Adrenal gland (tissue), 12 donors: Measurements from ENCODE around the gene PAX5. TPM values are rescaled to one million over a fixed set of nuclear protein-coding genes. Genes with fewer than 3 reads are reported as not detected.

Experiments
- DNase-seq, 7 donors: peaks; one replicate each; pipeline ENCODE4 v3.0.0-alpha.2; 2019 to 2020
- H3K27ac ChIP-seq, 5 donors: fragments of 200-600 bp; sonication (generic) in 4 of 5; 1 replicate in 3 of 5; 2 replicates in 2 of 5; pipeline versions ENCODE4 v1.5.1 to v1.8.0; 2016 to 2020; ENCODE audit warnings: mild to moderate bottlenecking in 1 of 5
- H3K27me3 ChIP-seq: fragments of 200-600 bp; 2 replicates; pipeline ENCODE4 v1.8.0; 2021
- H3K36me3 ChIP-seq, 2 donors: fragments of 200-600 bp; replicated peaks in 1 of 2; 1 replicate in 1 of 2; 2 replicates in 1 of 2; pipeline versions ENCODE4 v1.5.1 to v1.8.0; 2018 to 2022
- H3K4me1 ChIP-seq, 2 donors: fragments of 200-600 bp; replicated peaks in 1 of 2; 1 replicate in 1 of 2; 2 replicates in 1 of 2; pipeline versions ENCODE4 v1.5.1 to v1.8.0; 2018 to 2021
- H3K4me3 ChIP-seq, 4 donors: fragments of 200-600 bp; sonication (generic) in 3 of 4; one replicate each; pipeline ENCODE4 v1.5.1; 2016 to 2018
- H3K9me3 ChIP-seq, 3 donors: fragments of 200-600 bp; sonication (generic) in 1 of 3; replicated peaks in 1 of 3; 1 replicate in 2 of 3; 2 replicates in 1 of 3; pipeline versions ENCODE4 v1.5.1 to v1.8.0; 2016 to 2021
- POLR2A ChIP-seq, 2 donors: fragments of 450-650 bp; IDR thresholded peaks; one replicate each; pipeline ENCODE4 v1.6.1; 2017; ENCODE audit warnings: antibody characterized with exemption in 2 of 2, mild to moderate bottlenecking in 2 of 2, moderate library complexity in 1 of 2
- WGBS, 4 donors: extraction: QIAGEN DNeasy Blood & Tissue Kit in 2 of 4; methylation state at CpG; one replicate each; pipeline versions ENCODE4 v1.1.5 to v1.1.7; 2013 to 2017; 5-methylcytosine and 5-hydroxymethylcytosine counted together
- intact Hi-C, 2 donors: fragments of 100-400 bp; cut with DNase I; formaldehyde crosslinking; loops; one replicate each; pipeline versions ENCODE4 v1.14.1 to v1.15.0; 2022 to 2023
- polyA plus RNA-seq, 3 donors: library from polyadenylated mRNA; stranded (reverse); fragments of 200-250 nt in 2 of 3; fragments of 350-450 nt in 1 of 3; fragmentation: Illumina TruSeq in 1 of 3; extraction: RNeasy Lipid Tissue Mini Kit (QIAGEN cat#74804) in 1 of 3; gene quantifications; one replicate each; pipeline ENCODE4 v1.2.3, GENCODE V29; 2013 to 2014
- total RNA-seq, 9 donors: library from RNA; depleted of rRNA in 4 of 9; stranded (reverse); fragments of >200 nt in 4 of 9; fragments of 120-200 nt in 1 of 9; fragmentation: NEBNext Ultra II Directional in 1 of 9; extraction: Animal tissue kit (Norgen Biotek cat#: 25700) in 1 of 9; gene quantifications; one replicate each; pipeline versions ENCODE4 v1.1.0 to v1.2.4, GENCODE V29; 2013 to 2023
- TF ChIP-seq, protein P1 (sequence below), 6 experiments: fragments of 450-650 bp in 4 of 6; fragments of 200-600 bp in 2 of 6; sonication (generic) in 1 of 6; IDR thresholded peaks; 1 replicate in 5 of 6; 2 replicates in 1 of 6; pipeline versions ENCODE4 v1.5.1 to v1.8.0; 2016 to 2021; ENCODE audit warnings: antibody characterized with exemption in 6 of 6, mild to moderate bottlenecking in 2 of 6, moderate library complexity in 1 of 6
- donor health status: healthy with polysubstance abuse.
- donor health status: Bipolar disorder and iron deficiency.
- donor health status: DM: yes; HTN: yes; CAD: no.
- donor health status: DM: no; HTN: no; CAD: no.
- donor health status: DM: no; HTN: no; CAD: no.
- donor health status: DM: yes; HTN: yes; CAD: no.

The PAX5 gene
- total and polyA plus RNA-seq, 12 donors: under 0.01 to 0.22 (median 0.09) TPM; not detected in 6

DNA sequence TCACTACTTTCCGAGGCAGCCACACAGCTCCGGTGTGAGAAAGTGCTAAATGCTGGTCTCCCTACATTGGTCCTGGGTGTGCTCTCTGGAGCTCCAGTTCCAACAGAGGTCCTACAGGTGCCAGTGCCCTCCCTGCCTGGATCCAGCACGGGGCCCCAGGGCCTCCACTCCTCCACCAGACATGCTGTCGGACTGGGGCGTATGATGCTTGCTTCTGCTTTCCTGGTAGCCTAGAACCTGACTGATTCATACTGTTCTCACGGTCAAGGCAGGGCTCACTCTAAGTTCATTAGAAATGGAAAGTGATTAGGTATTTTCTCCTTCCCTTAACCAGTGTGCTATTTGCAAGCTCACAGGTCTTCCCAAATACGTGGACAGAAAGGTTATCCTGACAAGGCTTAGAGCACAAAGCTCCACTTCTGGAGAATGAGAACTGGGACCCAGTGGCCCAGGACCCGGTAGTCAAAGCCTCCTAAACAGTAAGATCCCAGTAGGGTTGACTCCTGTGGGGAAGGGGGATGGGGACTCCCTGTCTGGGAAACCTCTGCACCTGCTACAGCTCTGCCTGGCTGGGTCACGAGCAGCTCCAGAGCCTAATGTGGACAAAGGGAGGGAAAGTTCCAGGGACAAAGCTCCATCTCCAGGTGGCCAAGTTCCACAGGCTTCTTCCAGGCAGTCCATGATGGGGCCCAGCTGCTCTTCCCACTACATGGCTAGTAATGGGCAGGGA, 98.1 kb downstream of the PAX5 start:
- 83 to 88% (median 85%) methylated on average over 7 to 9 of the region's 9 CpGs for WGBS, 4 donors
- peak in 1 of 7 donors; percentile 27 for DNase-seq
- Histone ChIP-seq H3K4me1 (no peaks in the 10 kb centered on the region), H3K27ac (no peak overlapping the region), H3K27me3 (peaks cover 4% of the 10 kb centered on the region), H3K4me3 (no peak overlapping the region), H3K9me3 (no peaks in the 10 kb centered on the region), H3K36me3 (no peaks in the 10 kb centered on the region)
- intact Hi-C loops: no loop called here
- TF ChIP-seq, protein P1, sequence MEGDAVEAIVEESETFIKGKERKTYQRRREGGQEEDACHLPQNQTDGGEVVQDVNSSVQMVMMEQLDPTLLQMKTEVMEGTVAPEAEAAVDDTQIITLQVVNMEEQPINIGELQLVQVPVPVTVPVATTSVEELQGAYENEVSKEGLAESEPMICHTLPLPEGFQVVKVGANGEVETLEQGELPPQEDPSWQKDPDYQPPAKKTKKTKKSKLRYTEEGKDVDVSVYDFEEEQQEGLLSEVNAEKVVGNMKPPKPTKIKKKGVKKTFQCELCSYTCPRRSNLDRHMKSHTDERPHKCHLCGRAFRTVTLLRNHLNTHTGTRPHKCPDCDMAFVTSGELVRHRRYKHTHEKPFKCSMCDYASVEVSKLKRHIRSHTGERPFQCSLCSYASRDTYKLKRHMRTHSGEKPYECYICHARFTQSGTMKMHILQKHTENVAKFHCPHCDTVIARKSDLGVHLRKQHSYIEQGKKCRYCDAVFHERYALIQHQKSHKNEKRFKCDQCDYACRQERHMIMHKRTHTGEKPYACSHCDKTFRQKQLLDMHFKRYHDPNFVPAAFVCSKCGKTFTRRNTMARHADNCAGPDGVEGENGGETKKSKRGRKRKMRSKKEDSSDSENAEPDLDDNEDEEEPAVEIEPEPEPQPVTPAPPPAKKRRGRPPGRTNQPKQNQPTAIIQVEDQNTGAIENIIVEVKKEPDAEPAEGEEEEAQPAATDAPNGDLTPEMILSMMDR (IDR thresholded peaks at IDR 0.05): no peak
- TF ChIP-seq POLR2A (IDR thresholded peaks at IDR 0.05): no peak

DNA sequence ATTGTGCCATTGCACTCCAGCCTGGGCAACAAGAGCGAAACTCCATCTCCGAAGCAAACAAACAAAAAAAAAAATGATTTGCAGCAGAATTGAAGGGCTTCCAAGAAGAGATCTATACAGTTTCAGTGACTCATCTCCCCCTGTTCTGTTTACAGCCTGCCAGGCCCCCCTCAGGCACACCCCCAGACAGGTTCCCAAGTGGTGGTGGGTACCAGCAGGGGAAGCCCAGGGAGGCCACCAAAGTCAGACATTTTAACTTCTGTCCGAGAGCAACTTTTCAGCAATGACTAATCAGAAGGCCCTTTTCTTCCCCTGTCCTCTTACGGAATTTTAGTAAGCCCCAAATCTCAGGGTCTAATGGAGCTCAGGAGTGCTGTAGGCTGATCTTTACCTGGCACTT, 98.7 kb downstream of the PAX5 start:
- Histone ChIP-seq H3K4me1 (no peaks in the 10 kb centered on the region), H3K9me3 (no peaks in the 10 kb centered on the region), H3K4me3 (no peak overlapping the region), H3K27me3 (peaks cover 4% of the 10 kb centered on the region), H3K27ac (no peak overlapping the region), H3K36me3 (no peaks in the 10 kb centered on the region)
- TF ChIP-seq, protein P1 (IDR thresholded peaks at IDR 0.05): no peak
- no peak for TF ChIP-seq POLR2A (IDR thresholded peaks at IDR 0.05)
- intact Hi-C loops: no loop called here
- 80 to 93% (median 86%) methylated on average over 4 of the region's 4 CpGs for WGBS, 4 donors
- DNase-seq: peak in 1 of 7 donors; percentile 1

DNA sequence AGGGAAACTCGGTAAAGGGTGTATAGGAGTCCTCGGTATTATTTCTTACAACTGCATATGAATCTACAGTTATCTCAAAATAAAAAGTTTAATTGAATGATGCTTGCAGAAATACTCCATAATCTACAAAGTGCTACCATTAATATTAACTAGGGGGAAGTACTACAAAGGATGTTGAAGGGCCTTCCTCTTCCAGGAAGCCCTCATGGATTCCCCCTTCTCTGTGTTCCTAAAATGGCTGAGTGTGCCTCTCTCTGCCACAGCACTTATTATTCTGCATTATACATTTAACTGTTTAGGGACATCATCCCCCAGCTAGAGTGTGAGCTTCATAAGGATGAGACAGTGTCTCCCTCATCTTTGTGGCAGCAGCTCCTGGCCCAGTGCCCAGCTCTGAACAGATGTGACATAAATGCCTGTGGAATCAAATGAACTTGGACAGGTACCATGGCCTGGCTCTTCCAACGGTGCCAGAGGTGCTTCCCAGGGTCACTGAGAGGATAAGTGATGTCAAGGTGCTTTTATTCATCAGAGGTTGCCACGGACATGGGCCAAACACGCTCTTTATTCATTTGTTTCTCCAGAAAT, 99.5 kb downstream of the PAX5 start:
- no peaks in the 10 kb centered on the region for H3K36me3 ChIP-seq
- TF ChIP-seq, protein P1 (IDR thresholded peaks at IDR 0.05): no peak
- TF ChIP-seq POLR2A (IDR thresholded peaks at IDR 0.05): no peak
- DNase-seq: peak in 1 of 7 donors; percentile 35
- no peaks in the 10 kb centered on the region for H3K9me3 ChIP-seq
- intact Hi-C loops: no loop called here
- H3K27ac ChIP-seq: no peak overlapping the region
- 64 to 78% (median 71%) methylated on average over 5 of the region's 5 CpGs for WGBS, 4 donors
- no peak overlapping the region for H3K4me3 ChIP-seq
- H3K4me1 ChIP-seq: no peaks in the 10 kb centered on the region
- H3K27me3 ChIP-seq: peaks cover 4% of the 10 kb centered on the region

DNA sequence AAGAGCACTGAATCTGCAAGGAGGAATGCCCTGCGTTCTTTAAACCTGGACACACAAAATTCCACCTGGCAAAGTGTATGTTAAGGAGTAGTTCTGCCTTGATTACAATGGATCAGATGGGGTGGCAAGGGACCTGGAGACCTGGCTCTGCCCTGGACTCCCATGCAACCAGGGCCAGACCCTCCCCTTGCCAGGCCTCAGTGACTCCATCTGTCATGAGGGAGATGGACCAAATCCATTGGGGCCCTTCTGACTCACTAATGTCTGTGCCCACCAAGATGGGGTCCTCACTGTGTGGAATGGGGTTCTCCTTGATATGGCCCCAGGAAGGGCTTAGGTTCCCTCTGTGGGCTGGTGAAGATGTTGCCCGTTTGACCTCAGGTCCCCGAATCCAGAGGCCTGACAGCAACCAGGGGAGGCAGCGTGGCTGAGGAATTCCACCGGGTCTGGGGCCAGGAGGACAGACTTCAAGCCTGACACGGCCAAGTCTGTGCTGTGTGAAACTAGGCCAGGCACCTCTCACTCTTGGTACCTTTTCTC, 100.3 kb downstream of the PAX5 start:
- TF ChIP-seq, protein P1 (IDR thresholded peaks at IDR 0.05): no peak
- H3K36me3 ChIP-seq: no peaks in the 10 kb centered on the region
- H3K4me1 ChIP-seq: no peaks in the 10 kb centered on the region
- intact Hi-C loops: no loop called here
- H3K27me3 ChIP-seq: peaks cover 4% of the 10 kb centered on the region
- no peaks in the 10 kb centered on the region for H3K9me3 ChIP-seq
- DNase-seq: peak in 1 of 7 donors; percentile 25
- no peak overlapping the region for H3K4me3 ChIP-seq
- H3K27ac ChIP-seq: no peak overlapping the region
- WGBS, 4 donors: 75 to 82% (median 80%) methylated on average over 6 of the region's 6 CpGs
